NT2/D1 (cell line): Measurements from ENCODE around the gene MAOB.
"Not testable (repeated sequence)": the region's sequence is repeated elsewhere in the genome, so short reads cannot be mapped to it uniquely, and the experiment has no call there.

Experiments used
- DNase-seq: peaks from one replicate; pipeline ENCODE4 v3.0.0-alpha.2; 2011; ENCODE audit warnings: low read depth, low spot score
- H3K27me3 ChIP-seq: 2 replicates; pipeline ENCODE4 v1.6.0; 2011; ENCODE audit warnings: mild to moderate bottlenecking; ENCODE audit not compliant: insufficient read length, insufficient read depth
- H3K36me3 ChIP-seq: 2 replicates; pipeline ENCODE4 v1.6.1; 2011; ENCODE audit warnings: mild to moderate bottlenecking, low read length, mixed read lengths; ENCODE audit not compliant: insufficient read depth, insufficient read length
- H3K4me1 ChIP-seq: 2 replicates; pipeline ENCODE4 v1.5.1; 2011; ENCODE audit not compliant: insufficient read depth, insufficient read length
- H3K4me3 ChIP-seq: 2 replicates; pipeline ENCODE4 v1.5.1; 2011; ENCODE audit warnings: low read depth; ENCODE audit not compliant: insufficient read length
- H3K9ac ChIP-seq: 2 replicates; pipeline ENCODE4 v1.6.0; 2011; ENCODE audit warnings: low read depth; ENCODE audit not compliant: insufficient read length
- H3K9me3 ChIP-seq: 2 replicates; pipeline ENCODE4 v1.5.1; 2011; ENCODE audit warnings: mild to moderate bottlenecking, low read length; ENCODE audit not compliant: insufficient read depth
- SUZ12 ChIP-seq: IDR thresholded peaks from 2 replicates; pipeline ENCODE4 v1.6.1; 2011; ENCODE audit not compliant: insufficient read length, insufficient read depth; ENCODE audit errors: extremely low read depth
- YY1 ChIP-seq: IDR thresholded peaks from 2 replicates; pipeline ENCODE4 v1.6.1; 2011; ENCODE audit not compliant: insufficient read length, insufficient read depth
- ZNF274 ChIP-seq: IDR thresholded peaks from 2 replicates; pipeline ENCODE4 v1.6.1; 2011; ENCODE audit warnings: mild to moderate bottlenecking, low read depth, low read length

MAOB gene

GRCh38 chrX:43882294-43882681, at the start of gene MAOB:
MAOB (minus strand) TSS chrX:43882450; CDS start chrX:43882299, 151 bp downstream.
- H3K4me1 ChIP-seq: no peaks in the 10 kb centered on the region
- peaks cover 27% of the 10 kb centered on the region for H3K27me3 ChIP-seq
- TF ChIP-seq SUZ12 (no peak), YY1 (no peak), ZNF274 (no peak)
- no peaks in the 10 kb centered on the region for H3K36me3 ChIP-seq
- peak within 1 kb of the TSS; percentile 34 for H3K4me3 ChIP-seq
- peak within 1 kb of the TSS; percentile 56 for H3K9ac ChIP-seq
- no peaks in the 10 kb centered on the region for H3K9me3 ChIP-seq
- peak; percentile 23 for DNase-seq

GRCh38 chrX:43922032-43922431, 39.8 kb upstream of the MAOB start:
- H3K4me3 ChIP-seq, DNase-seq, H3K9ac ChIP-seq, H3K27me3 ChIP-seq, H3K4me1 ChIP-seq, H3K36me3 ChIP-seq, H3K9me3 ChIP-seq: not testable (repeated sequence)

- H3K27me3 ChIP-seq, DNase-seq, H3K9ac ChIP-seq, H3K9me3 ChIP-seq, H3K36me3 ChIP-seq, H3K4me3 ChIP-seq, H3K4me1 ChIP-seq: not testable (repeated sequence)
Measured at GRCh38 chrX:43910772-43911171, 28.5 kb upstream of the MAOB start.

- TF ChIP-seq ZNF274 (no peak), SUZ12 (no peak), YY1 (no peak)
Measured at GRCh38 chrX:43910012-43910411, 27.8 kb upstream of the MAOB start.

GRCh38 chrX:43909141-43909540, 26.9 kb upstream of the MAOB start:
- Histone ChIP-seq H3K27me3 (no peaks in the 10 kb centered on the region), H3K4me3 (no peak overlapping the region), H3K9me3 (no peaks in the 10 kb centered on the region), H3K36me3 (no peaks in the 10 kb centered on the region), H3K4me1 (no peaks in the 10 kb centered on the region), H3K9ac (no peak overlapping the region)
- no peak for DNase-seq
- no peak for TF ChIP-seq ZNF274
- TF ChIP-seq YY1: no peak
- TF ChIP-seq SUZ12: no peak

More at GRCh38 chrX:43910012-43910411, 27.8 kb upstream of the MAOB start:
- Histone ChIP-seq H3K36me3 (no peaks in the 10 kb centered on the region), H3K9ac (no peak overlapping the region), H3K27me3 (no peaks in the 10 kb centered on the region), H3K4me1 (no peaks in the 10 kb centered on the region), H3K4me3 (no peak overlapping the region), H3K9me3 (no peaks in the 10 kb centered on the region)
- DNase-seq: no peak

- H3K9me3 ChIP-seq: no peaks in the 10 kb centered on the region
- H3K9ac ChIP-seq: no peak overlapping the region
- TF ChIP-seq SUZ12: no peak
- peak; percentile 20 for DNase-seq
- no peaks in the 10 kb centered on the region for H3K36me3 ChIP-seq
- H3K4me1 ChIP-seq: no peaks in the 10 kb centered on the region
- H3K27me3 ChIP-seq: no peaks in the 10 kb centered on the region
- no peak overlapping the region for H3K4me3 ChIP-seq
Measured at GRCh38 chrX:43899878-43900815, 17.9 kb upstream of the MAOB start.

GRCh38 chrX:43898406-43899035, 16.3 kb upstream of the MAOB start:
- Histone ChIP-seq H3K4me1 (no peaks in the 10 kb centered on the region), H3K9me3 (no peaks in the 10 kb centered on the region), H3K36me3 (no peaks in the 10 kb centered on the region), H3K4me3 (no peak overlapping the region), H3K27me3 (no peaks in the 10 kb centered on the region), H3K9ac (no peak overlapping the region)
- no peak for DNase-seq
- TF ChIP-seq YY1: no peak
- TF ChIP-seq ZNF274: no peak
- TF ChIP-seq SUZ12: no peak
